H1 (cell line): ENCODE data around the gene CASR. TPM values are rescaled to one million over a fixed set of nuclear protein-coding genes. Genes with fewer than 3 reads are reported as not detected.

Experiments
- CTCF ChIA-PET: fragments of 300-600 bp; sonication (Branson Sonifier 250); formaldehyde crosslinking; loops from one replicate; lab custom pipeline; 2021; ENCODE audit not compliant: partially characterized antibody; lab: Charles Lee
- POLR2A ChIA-PET: fragments of 300-600 bp; sonication (Branson Sonifier 250); formaldehyde crosslinking; loops from one replicate; lab custom pipeline; 2021; ENCODE audit warnings: inconsistent platforms; ENCODE audit not compliant: partially characterized antibody; lab: Charles Lee
- DNase-seq, 2 experiments: peaks; one replicate each; pipeline versions ENCODE4 v3.0.0 to v3.0.0-alpha.2; 2010 to 2022; ENCODE audit warnings: low spot score in 2 of 2, low read depth in 1 of 2, mixed read lengths in 1 of 2
- FAIRE-seq: peaks from 2 replicates; lab custom pipeline; 2011; peaks lifted over from hg19 to GRCh38; lab: Jason Lieb, UNC
- H2AFZ ChIP-seq: 2 replicates; pipeline ENCODE4 v1.8.1; 2012; ENCODE audit warnings: low read length, inconsistent platforms
- H2AK5ac ChIP-seq: 2 replicates; pipeline ENCODE4 v1.6.1; 2013; ENCODE audit warnings: low read depth, low read length
- H2BK120ac ChIP-seq: replicated peaks from 2 replicates; pipeline ENCODE3; 2013; ENCODE audit warnings: low read depth, low read length, inconsistent platforms
- H2BK12ac ChIP-seq: 2 replicates; pipeline ENCODE4 v1.6.1; 2013; ENCODE audit warnings: low read depth, low read length
- H2BK15ac ChIP-seq: 2 replicates; pipeline ENCODE4 v1.6.1; 2013; ENCODE audit warnings: low read length
- H2BK20ac ChIP-seq: 2 replicates; pipeline ENCODE4 v1.6.1; 2013; ENCODE audit warnings: low read length
- H2BK5ac ChIP-seq: 2 replicates; pipeline ENCODE4 v1.6.1; 2013; ENCODE audit warnings: low read depth, low read length
- H3K14ac ChIP-seq: 2 replicates; pipeline ENCODE4 v1.6.1; 2013; ENCODE audit warnings: inconsistent platforms; ENCODE audit not compliant: insufficient read length
- H3K18ac ChIP-seq: 2 replicates; pipeline ENCODE4 v1.6.1; 2013; ENCODE audit warnings: low read length; ENCODE audit errors: extremely low read depth
- H3K23ac ChIP-seq: 2 replicates; pipeline ENCODE4 v1.6.1; 2013; ENCODE audit warnings: inconsistent platforms; ENCODE audit not compliant: insufficient read length
- H3K23me2 ChIP-seq: 2 replicates; pipeline ENCODE4 v1.6.1; 2013; ENCODE audit warnings: low read depth, low read length
- H3K27ac ChIP-seq: 2 replicates; pipeline ENCODE4 v1.6.1; 2011; ENCODE audit warnings: low read depth, low read length, inconsistent platforms
- H3K27me3 ChIP-seq, 4 experiments: replicated peaks in 1 of 4; 1 replicate in 1 of 4; 2 replicates in 3 of 4; pipeline versions ENCODE4 v1.6.1 to v1.8.1; 2011 to 2013; ENCODE audit warnings: low read length in 3 of 4, mild to moderate bottlenecking in 3 of 4, inconsistent platforms in 2 of 4, mixed read lengths in 2 of 4, moderate library complexity in 1 of 4; ENCODE audit not compliant: control insufficient read depth in 3 of 4, insufficient read depth in 3 of 4; ENCODE audit errors: extremely low read depth in 1 of 4
- H3K36me3 ChIP-seq, 4 experiments: 2 replicates each; pipeline versions ENCODE4 v1.6.1 to v1.8.1; 2011 to 2013; ENCODE audit warnings: mild to moderate bottlenecking in 4 of 4, low read length in 3 of 4, moderate library complexity in 2 of 4, control low read depth in 1 of 4, inconsistent platforms in 1 of 4; ENCODE audit not compliant: insufficient read depth in 4 of 4, control insufficient read depth in 2 of 4
- H3K4ac ChIP-seq: replicated peaks from 2 replicates; pipeline ENCODE3; 2013; ENCODE audit warnings: low read length, low read depth, mixed read lengths, inconsistent platforms; ENCODE audit not compliant: insufficient read length
- H3K4me1 ChIP-seq, 4 experiments: replicated peaks in 1 of 4; 1 replicate in 1 of 4; 2 replicates in 3 of 4; pipeline versions ENCODE4 v1.6.1 to v1.8.1; 2011 to 2013; ENCODE audit warnings: low read length in 3 of 4, inconsistent platforms in 2 of 4, mixed read lengths in 1 of 4; ENCODE audit not compliant: insufficient read depth in 4 of 4, control insufficient read depth in 3 of 4
- H3K4me2 ChIP-seq, 2 experiments: 2 replicates each; pipeline versions ENCODE4 v1.6.1 to v1.8.1; 2011 to 2013; ENCODE audit warnings: low read depth in 2 of 2, low read length in 2 of 2, control low read depth in 1 of 2, inconsistent platforms in 1 of 2, mild to moderate bottlenecking in 1 of 2; ENCODE audit not compliant: insufficient read depth in 1 of 2
- H3K4me3 ChIP-seq, 4 experiments: fragments of 200-600, 300-600 bp in 1 of 4; sonication (generic), shearing (Covaris generic), sonication (Bioruptor Twin) in 1 of 4; 2 replicates each; pipeline versions ENCODE4 v1.5.1 to v1.8.1; 2011 to 2016; ENCODE audit warnings: low read length in 4 of 4, low read depth in 3 of 4, control low read depth in 2 of 4, inconsistent platforms in 2 of 4, mild to moderate bottlenecking in 2 of 4, mixed read lengths in 1 of 4, moderate library complexity in 1 of 4; ENCODE audit not compliant: insufficient read depth in 2 of 4; ENCODE audit errors: extremely low read depth in 1 of 4
- H3K56ac ChIP-seq: replicated peaks from 2 replicates; pipeline ENCODE3; 2013; ENCODE audit warnings: low read depth, mild to moderate bottlenecking, mixed read lengths, low read length, inconsistent platforms; ENCODE audit not compliant: insufficient read length
- H3K79me1 ChIP-seq: 2 replicates; pipeline ENCODE4 v1.6.1; 2013; ENCODE audit warnings: low read depth, low read length, control low read depth
- H3K79me2 ChIP-seq, 2 experiments: 2 replicates each; pipeline versions ENCODE4 v1.6.1 to v1.8.1; 2012 to 2013; ENCODE audit warnings: low read length in 2 of 2, mild to moderate bottlenecking in 2 of 2, inconsistent platforms in 1 of 2; ENCODE audit not compliant: insufficient read depth in 2 of 2, control insufficient read depth in 1 of 2
- H3K9ac ChIP-seq, 4 experiments: replicated peaks in 1 of 4; 1 replicate in 1 of 4; 2 replicates in 3 of 4; pipeline versions ENCODE4 v1.6.1 to v1.8.1; 2011 to 2013; ENCODE audit warnings: low read depth in 3 of 4, low read length in 3 of 4, control low read depth in 2 of 4, mild to moderate bottlenecking in 2 of 4, moderate library complexity in 2 of 4, inconsistent platforms in 1 of 4; ENCODE audit errors: extremely low read depth in 1 of 4
- H3K9me3 ChIP-seq, 2 experiments: 2 replicates each; pipeline versions ENCODE4 v1.6.1 to v1.8.1; 2012 to 2013; ENCODE audit warnings: mild to moderate bottlenecking in 2 of 2, moderate library complexity in 2 of 2, control low read depth in 1 of 2, inconsistent platforms in 1 of 2, low read depth in 1 of 2, low read length in 1 of 2, mixed read lengths in 1 of 2; ENCODE audit not compliant: insufficient read depth in 2 of 2
- H4K20me1 ChIP-seq, 2 experiments: replicated peaks in 1 of 2; 2 replicates each; pipeline versions ENCODE3 to v1.8.1; 2011 to 2013; ENCODE audit warnings: inconsistent platforms in 2 of 2, low read length in 2 of 2, mild to moderate bottlenecking in 1 of 2; ENCODE audit not compliant: insufficient read depth in 2 of 2, control insufficient read depth in 1 of 2
- H4K5ac ChIP-seq: 2 replicates; pipeline ENCODE4 v1.6.1; 2013; ENCODE audit warnings: low read length, low read depth, mixed read lengths, inconsistent platforms; ENCODE audit not compliant: insufficient read length
- H4K8ac ChIP-seq: 2 replicates; pipeline ENCODE4 v1.8.0; 2013; ENCODE audit warnings: mild to moderate bottlenecking, moderate library complexity, low read length, inconsistent platforms; ENCODE audit not compliant: insufficient read depth; ENCODE audit errors: extremely low read depth
- H4K91ac ChIP-seq: replicated peaks from 2 replicates; pipeline ENCODE3; 2013; ENCODE audit warnings: low read length, mixed read lengths, inconsistent platforms; ENCODE audit not compliant: insufficient read length
- EP300 ChIP-seq, 2 experiments: IDR thresholded peaks; 1 replicate in 1 of 2; 2 replicates in 1 of 2; pipeline ENCODE4 v1.6.1; 2011 to 2012; ENCODE audit warnings: low read depth in 2 of 2, low read length in 2 of 2, mild to moderate bottlenecking in 2 of 2, borderline replicate concordance in 1 of 2, inconsistent platforms in 1 of 2, moderate library complexity in 1 of 2
- MAFK ChIP-seq: IDR thresholded peaks from 2 replicates; pipeline ENCODE4 v1.6.1; 2012; ENCODE audit warnings: low read depth, mild to moderate bottlenecking, improper control_type of control experiment, low read length
- WGBS, 2 experiments: shearing (Covaris generic) in 1 of 2; methylation state at CpG; one replicate each; pipeline versions ENCODE4 v1.1.6 to v1.1.7; 2013 to 2015; ENCODE audit warnings: low lambda C conversion rate in 2 of 2, mixed read lengths in 2 of 2, inconsistent platforms in 1 of 2, low coverage in 1 of 2, missing lambda C conversion rate in 1 of 2; ENCODE audit not compliant: insufficient replicate concordance in 2 of 2, insufficient coverage in 1 of 2, insufficient read length in 1 of 2; ENCODE audit errors: extremely low coverage in 1 of 2, missing lambda C conversion rate in 1 of 2; 5-methylcytosine and 5-hydroxymethylcytosine counted together
- polyA plus RNA-seq, 7 experiments: library from polyadenylated mRNA; depleted of rRNA in 3 of 7; stranded (reverse) in 5 of 7; unstranded in 2 of 7; fragments of >200 nt in 5 of 7; fragments of 200-250 nt in 2 of 7; gene quantifications; 1 replicate in 5 of 7; 2 replicates in 1 of 7; 4 replicates in 1 of 7; pipeline versions ENCODE4 v1.2.1 to v1.2.3, GENCODE V29; 2011 to 2013; ENCODE audit warnings: missing spikeins in 2 of 7, mixed read lengths in 2 of 7
- total RNA-seq: library from RNA; stranded (reverse); fragmentation: NEBNext Ultra II Directional; extraction: Animal tissue kit (Norgen Biotek cat#: 25700); gene quantifications from 2 replicates; pipeline ENCODE4 v1.2.1, GENCODE V29; 2021

CASR gene
- total and polyA plus RNA-seq, 2 of the 8 experiments (the other 6 are each of a cell fraction or from before 2014, with no cell fraction given), result 0.36 to 0.58 TPM

DNA sequence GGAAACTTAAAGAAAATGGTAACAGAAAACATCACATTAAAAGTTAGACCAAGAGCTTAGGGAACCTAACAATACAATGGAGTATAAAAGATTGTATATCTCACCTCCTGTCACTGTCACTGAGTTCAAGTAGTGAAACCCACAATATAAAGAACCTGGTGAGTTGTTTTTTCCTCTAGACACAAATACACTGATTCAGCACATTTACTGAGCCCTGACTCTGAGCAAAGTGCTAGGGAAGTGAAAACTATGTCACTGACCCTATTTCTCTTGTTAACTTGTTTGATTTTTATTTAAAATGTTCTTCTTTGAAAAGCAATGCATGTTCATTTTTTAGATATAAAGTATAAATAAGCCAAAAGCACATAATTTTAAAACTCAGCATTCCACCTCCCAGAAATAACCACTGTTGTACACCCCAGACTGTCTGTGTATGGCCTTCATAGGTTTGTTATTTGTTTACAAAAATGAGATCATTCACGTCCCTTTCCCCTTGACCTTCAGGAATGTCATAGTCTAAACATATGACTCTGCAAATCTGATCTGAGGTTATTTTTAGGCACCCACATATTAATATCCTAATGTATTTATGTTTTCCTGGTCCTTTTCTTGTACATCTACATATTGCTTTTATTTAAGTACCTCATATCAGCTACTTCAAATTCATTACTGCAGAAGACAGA is 72.4 kb downstream of the CASR start:
- FAIRE-seq (no peak), DNase-seq (no peak)
- peak; percentile 41; the same call in 1 of the 2 replicates for TF ChIP-seq MAFK
- TF ChIP-seq EP300 (IDR thresholded peaks at IDR 0.05; ENCODE audit: borderline replicate concordance in 1 of 2, low read depth in 2 of 2, low read length in 2 of 2), result no peak
- no peak overlapping the region for H3K18ac ChIP-seq
- H3K4me2 ChIP-seq, result no peak overlapping the region
- H3K9me3 ChIP-seq, result no peaks in the 10 kb centered on the region
- no peak overlapping the region for H3K23ac ChIP-seq
- H2AK5ac ChIP-seq, result no peak overlapping the region
- H2BK15ac ChIP-seq, result no peak overlapping the region
- ChIA-PET POLR2A (no interaction called here), CTCF (interaction anchor here (0.6 to 10.6 kb wide), 5 partner anchors 66 to 709 kb away, joined by 3 to 113 read pairs (median 4); no protein-coding TSS in a partner anchor)
- H3K4ac ChIP-seq, result no peak overlapping the region
- WGBS, 2 experiments, result 84% methylated on average over 1 of the region's 1 CpG; no CpG with 5 or more reads in 1 of the 2 experiments
- no peak overlapping the region for H3K9ac ChIP-seq
- H3K79me1 ChIP-seq, result no peaks in the 10 kb centered on the region
- no peak overlapping the region for H2BK5ac ChIP-seq
- no peaks in the 10 kb centered on the region for H3K36me3 ChIP-seq
- no peak overlapping the region for H3K14ac ChIP-seq
- no peak overlapping the region for H2BK20ac ChIP-seq
- no peaks in the 10 kb centered on the region for H3K4me1 ChIP-seq
- no peak overlapping the region for H3K27ac ChIP-seq
- no peaks in the 10 kb centered on the region; a peak in 1 of 7 replicates for H3K27me3 ChIP-seq
- H2BK12ac ChIP-seq, result no peak overlapping the region
- no peak overlapping the region for H2AFZ ChIP-seq
- no peak overlapping the region for H2BK120ac ChIP-seq
- H3K56ac ChIP-seq, result no peak overlapping the region
- H4K20me1 ChIP-seq, result no peaks in the 10 kb centered on the region
- H3K79me2 ChIP-seq, result no peaks in the 10 kb centered on the region
- H4K8ac ChIP-seq, result no peak overlapping the region
- H4K5ac ChIP-seq, result no peak overlapping the region
- no peak overlapping the region for H4K91ac ChIP-seq
- H3K23me2 ChIP-seq, result no peaks in the 10 kb centered on the region
- H3K4me3 ChIP-seq, result no peak overlapping the region
